ENCODE results near the gene ORAI2.
A peak's percentile ranks its signal among the peaks of the same experiment; 100 is the strongest.

DNA sequence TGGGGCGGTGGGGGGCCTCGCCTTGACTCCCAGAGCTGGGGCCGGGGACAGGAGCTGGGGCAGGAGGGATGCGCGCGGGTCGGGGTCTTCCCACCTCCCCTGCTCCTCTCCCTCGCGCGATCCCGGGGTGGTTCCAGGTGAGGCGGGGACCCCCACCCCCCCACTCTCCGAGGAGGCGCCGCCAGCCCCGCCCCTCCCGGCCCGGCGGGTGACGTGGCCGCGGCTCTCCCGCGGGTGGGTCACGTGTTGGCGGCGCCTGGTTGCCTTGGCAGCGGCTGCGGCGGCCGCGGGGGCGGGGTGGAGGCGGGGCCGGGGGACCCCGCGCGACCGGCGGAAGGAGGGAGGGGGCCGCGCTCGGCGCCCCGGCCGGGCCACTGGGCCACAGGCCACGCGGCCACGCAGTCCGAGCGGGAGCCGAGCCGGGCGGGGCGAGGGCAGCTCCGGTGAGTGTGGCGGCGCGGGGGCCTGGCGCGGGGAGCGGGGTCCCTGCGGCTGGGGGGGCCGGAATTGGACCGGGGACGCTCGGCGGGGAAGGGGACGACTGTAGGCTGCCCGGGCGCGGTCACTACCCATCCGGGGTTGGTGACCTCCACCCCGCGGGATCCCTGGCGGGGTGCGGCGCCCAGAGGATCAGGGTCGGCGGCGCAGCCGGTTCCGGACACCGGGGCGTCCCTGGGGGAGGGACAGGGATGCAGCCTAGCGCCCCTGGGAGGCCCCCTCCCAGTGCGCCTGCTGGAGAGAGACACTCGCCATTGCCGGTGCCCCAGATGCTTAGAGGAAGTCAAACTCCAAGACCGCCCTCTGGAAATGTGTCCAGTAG lies at the start of gene ORAI2:
- TF ChIP-seq FOS (IDR thresholded peaks at IDR 0.05; ENCODE audit: low read depth, low read length) (no peak), POLR2A (IDR thresholded peaks at IDR 0.05; ENCODE audit: low read depth, low read length) (peak; percentile 53)

Measured in IMR-90 (cell line).